GM23248 (cell line): ENCODE results near the gene KCNAB1. TPM values are rescaled to one million over a fixed set of nuclear protein-coding genes. Genes with fewer than 3 reads are reported as not detected.

ENCODE experiments used
- DNase-seq: peaks from one replicate; pipeline ENCODE4 v3.0.0-alpha.2; 2015
- H2AFZ ChIP-seq: fragments of 200-600 bp; sonication (generic); 2 replicates; pipeline ENCODE4 v1.6.1; 2016; ENCODE audit warnings: antibody characterized with exemption
- H3F3A ChIP-seq: fragments of 200-600 bp; sonication (generic); 2 replicates; pipeline ENCODE4 v1.6.1; 2016; ENCODE audit warnings: mild to moderate bottlenecking, antibody characterized with exemption, mixed run types; ENCODE audit not compliant: insufficient read depth
- H3K27ac ChIP-seq: fragments of 200-600 bp; sonication (generic); 2 replicates; pipeline ENCODE4 v1.5.1; 2016; ENCODE audit warnings: mild to moderate bottlenecking
- H3K27me3 ChIP-seq: fragments of 200-600 bp; sonication (generic); replicated peaks from 2 replicates; pipeline ENCODE4 v1.6.1; 2016; ENCODE audit warnings: mild to moderate bottlenecking; ENCODE audit not compliant: insufficient read depth
- H3K36me3 ChIP-seq: fragments of 200-600 bp; sonication (generic); 2 replicates; pipeline ENCODE4 v1.6.1; 2016; ENCODE audit warnings: low read depth, mild to moderate bottlenecking
- H3K4me1 ChIP-seq: fragments of 200-600 bp; sonication (generic); 2 replicates; pipeline ENCODE4 v1.6.1; 2016; ENCODE audit warnings: mild to moderate bottlenecking; ENCODE audit not compliant: insufficient read depth
- H3K4me2 ChIP-seq: fragments of 200-600 bp; sonication (generic); one replicate; pipeline ENCODE4 v1.6.1; 2016; ENCODE audit warnings: mild to moderate bottlenecking; ENCODE audit not compliant: unreplicated experiment
- H3K4me3 ChIP-seq: fragments of 200-600 bp; sonication (generic); 2 replicates; pipeline ENCODE4 v1.5.1; 2016; ENCODE audit warnings: mild to moderate bottlenecking
- H3K79me2 ChIP-seq: fragments of 200-600 bp; sonication (generic); 2 replicates; pipeline ENCODE4 v1.6.1; 2016; ENCODE audit warnings: mild to moderate bottlenecking; ENCODE audit not compliant: insufficient read depth
- H3K9ac ChIP-seq: fragments of 200-600 bp; sonication (generic); 2 replicates; pipeline ENCODE4 v1.6.1; 2016; ENCODE audit warnings: mild to moderate bottlenecking
- H3K9me2 ChIP-seq: fragments of 200-600 bp; sonication (generic); 2 replicates; pipeline ENCODE4 v1.6.1; 2016; ENCODE audit warnings: mixed run types, mild to moderate bottlenecking, moderate library complexity; ENCODE audit not compliant: insufficient read depth
- H3K9me3 ChIP-seq: fragments of 200-600 bp; sonication (generic); one replicate; pipeline ENCODE4 v1.6.1; 2017; ENCODE audit warnings: low read depth
- H4K20me1 ChIP-seq: fragments of 200-600 bp; sonication (generic); 2 replicates; pipeline ENCODE4 v1.6.0; 2016; ENCODE audit not compliant: insufficient read depth
- EZH2 ChIP-seq: fragments of 200-600 bp; sonication (generic); IDR thresholded peaks from 2 replicates; pipeline ENCODE4 v1.6.1; 2018; ENCODE audit warnings: antibody characterized with exemption, mild to moderate bottlenecking; ENCODE audit not compliant: insufficient read depth, poor library complexity, severe bottlenecking
- EZH2phosphoT487 ChIP-seq: fragments of 200-600 bp; sonication (generic); IDR thresholded peaks from 2 replicates; pipeline ENCODE4 v1.6.1; 2018; ENCODE audit warnings: antibody characterized with exemption, moderate library complexity, mild to moderate bottlenecking, low read depth; ENCODE audit not compliant: insufficient read depth
- WGBS, 2 experiments: methylation state at CpG; one replicate each; pipeline ENCODE4 v1.1.6; 2015 to 2017; ENCODE audit warnings: low lambda C conversion rate in 2 of 2, low coverage in 1 of 2; ENCODE audit errors: missing lambda C conversion rate in 2 of 2; 5-methylcytosine and 5-hydroxymethylcytosine counted together
- in situ Hi-C: fragments of 300-500 bp; cut with MboI; formaldehyde crosslinking; loops from 2 replicates; pipeline ENCODE4 v1.15.0; 2020
- polyA plus RNA-seq: library from polyadenylated mRNA; unstranded; fragments of >200 nt; fragmentation: Nextera tagmentation; extraction: Ambion mirVana; gene quantifications from 2 replicates; pipeline ENCODE4 v1.2.1, GENCODE V29; 2016
- total RNA-seq: library from RNA; depleted of rRNA; stranded (reverse); fragments of >200 nt; shearing (Covaris generic); gene quantifications from 2 replicates; pipeline ENCODE4 v1.2.3, GENCODE V29; 2014

Gene KCNAB1
- total and polyA plus RNA-seq, 2 experiments from 2014 or later = 1.1 TPM; not detected in 1

DNA sequence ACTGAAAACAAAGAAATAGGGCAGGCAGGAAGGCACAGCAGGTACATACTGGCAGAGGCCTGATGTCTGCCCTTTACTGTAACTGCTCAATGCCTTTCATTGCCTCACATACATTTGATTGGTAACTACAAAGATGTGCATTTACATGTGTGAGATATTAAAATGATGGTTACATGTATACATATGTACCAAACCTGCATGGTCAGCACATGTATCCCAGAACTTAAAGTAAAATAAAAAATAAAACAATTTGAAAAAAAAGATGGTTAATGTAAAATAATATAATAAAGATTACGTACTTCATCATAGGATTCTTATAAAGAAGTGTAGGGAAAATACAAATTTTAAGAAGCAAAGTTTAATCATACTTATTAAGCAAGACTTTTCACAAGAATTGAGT, 419.4 kb downstream of the KCNAB1 start:
- Histone ChIP-seq H3K4me1 (peaks cover 38% of the 10 kb centered on the region), H3K36me3 (peaks cover 60% of the 10 kb centered on the region), H2AFZ (no peak overlapping the region), H3F3A (peaks cover 87% of the 10 kb centered on the region), H3K9me2 (no peaks in the 10 kb centered on the region), H3K27me3 (no peaks in the 10 kb centered on the region), H3K27ac (no peak overlapping the region), H4K20me1 (0 out of 2 replicates have a peak, but pooled peaks cover 3% of the 10 kb centered on the region), H3K9ac (no peak overlapping the region), H3K4me2 (no peak overlapping the region), H3K79me2 (peaks cover 33% of the 10 kb centered on the region), H3K9me3 (no peaks in the 10 kb centered on the region), H3K4me3 (no peak overlapping the region)
- WGBS, 2 experiments = 97 to 100% methylated on average over 1 of the region's 1 CpG
- DNase-seq = no peak
- in situ Hi-C loops = loop anchor here (10.0 to 25.0 kb wide), 2 partner anchors 547 to 595 kb away; no protein-coding TSS in a partner anchor
- TF ChIP-seq EZH2 (no peak), EZH2phosphoT487 (no peak)

DNA sequence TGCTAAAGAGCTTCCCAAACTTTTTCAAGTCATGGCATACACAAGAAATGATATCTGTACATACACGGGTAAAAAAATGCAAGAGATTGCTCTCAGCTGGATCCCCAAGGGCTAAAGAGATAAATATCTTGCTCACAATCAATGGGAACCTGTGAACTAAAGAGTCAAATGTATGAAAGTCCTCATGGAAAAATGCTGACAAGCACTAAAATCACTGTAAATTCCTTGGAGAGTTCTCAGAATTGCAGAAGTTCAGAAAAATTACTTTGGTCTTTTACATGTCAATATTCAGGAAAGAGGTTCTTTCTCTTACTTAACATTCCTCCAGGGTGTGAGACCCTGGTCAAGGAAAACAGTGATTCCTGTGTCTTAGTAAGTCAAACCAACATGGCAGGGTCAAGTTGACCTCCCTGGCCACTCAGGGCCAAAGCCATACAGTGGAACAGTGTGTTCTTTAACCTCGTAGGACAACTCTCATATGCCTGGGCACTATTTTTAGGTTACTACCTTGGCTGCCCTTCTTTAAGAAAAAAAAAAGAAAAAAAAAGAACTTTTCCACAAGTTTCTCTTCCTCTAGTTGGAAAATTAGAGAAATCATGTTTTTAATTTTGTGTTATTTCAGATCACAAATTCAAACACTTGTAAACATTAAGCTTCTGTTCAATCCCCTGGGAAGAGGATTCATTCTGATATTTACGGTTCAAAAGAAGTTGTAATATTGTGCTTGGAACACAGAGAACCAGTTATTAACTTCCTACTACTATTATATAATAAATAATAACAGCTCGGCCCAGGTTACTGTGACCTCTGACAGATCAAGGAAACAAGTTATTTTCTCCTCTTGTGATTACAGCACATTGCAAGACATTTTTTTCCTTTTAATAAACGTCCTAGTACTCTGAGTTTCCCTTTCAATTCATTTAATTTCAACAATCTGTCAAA, 422.0 kb downstream of the KCNAB1 start:
- in situ Hi-C loops = loop anchor here (10.0 to 25.0 kb wide), 2 partner anchors 545 to 592 kb away; no protein-coding TSS in a partner anchor
- Histone ChIP-seq H3K36me3 (peaks cover 86% of the 10 kb centered on the region), H3K79me2 (peaks cover 58% of the 10 kb centered on the region), H3K4me2 (no peak overlapping the region), H2AFZ (no peak overlapping the region), H4K20me1 (0 out of 2 replicates have a peak, but pooled peaks cover 3% of the 10 kb centered on the region), H3K9me3 (no peaks in the 10 kb centered on the region), H3K4me3 (no peak overlapping the region), H3K4me1 (peaks cover 30% of the 10 kb centered on the region), H3K9me2 (no peaks in the 10 kb centered on the region), H3F3A (peaks cover 91% of the 10 kb centered on the region), H3K9ac (no peak overlapping the region), H3K27ac (peak overlapping the region; percentile 29), H3K27me3 (no peaks in the 10 kb centered on the region)
- DNase-seq = no peak
- 39 to 40% methylated on average over 5 of the region's 5 CpGs for WGBS, 2 experiments
- TF ChIP-seq EZH2 = no peak
- no peak for TF ChIP-seq EZH2phosphoT487

- Histone ChIP-seq H3K79me2 (peaks cover 66% of the 10 kb centered on the region), H3K9me2 (no peaks in the 10 kb centered on the region), H3K9ac (no peak overlapping the region), H3K4me2 (no peak overlapping the region), H3F3A (peaks cover 90% of the 10 kb centered on the region), H3K4me3 (no peak overlapping the region), H3K27me3 (no peaks in the 10 kb centered on the region), H3K36me3 (peaks cover 90% of the 10 kb centered on the region), H4K20me1 (0 out of 2 replicates have a peak, but pooled peaks cover 3% of the 10 kb centered on the region), H2AFZ (no peak overlapping the region), H3K27ac (peak overlapping the region; percentile 29), H3K9me3 (no peaks in the 10 kb centered on the region), H3K4me1 (peaks cover 36% of the 10 kb centered on the region)
- 91 to 96% methylated on average over 2 of the region's 2 CpGs for WGBS, 2 experiments
- no peak for TF ChIP-seq EZH2phosphoT487
- TF ChIP-seq EZH2 = no peak
- in situ Hi-C loops = loop anchor here (10.0 to 25.0 kb wide), 2 partner anchors 544 to 592 kb away; no protein-coding TSS in a partner anchor
- DNase-seq = no peak
Observed at GRCh38 chr3:156543043-156543555, 422.7 kb downstream of the KCNAB1 start.

GRCh38 chr3:156547637-156548036, 427.3 kb downstream of the KCNAB1 start:
- H3K9ac ChIP-seq = peak overlapping the region; percentile 99; the same call in 1 of the 2 replicates
- peak overlapping the region; percentile 38 for H3K4me2 ChIP-seq
- DNase-seq = no peak

More at GRCh38 chr3:156547637-156548036, 427.3 kb downstream of the KCNAB1 start:
- Histone ChIP-seq H3K79me2 (peaks cover 100% of the 10 kb centered on the region), H3K27me3 (no peaks in the 10 kb centered on the region), H3K27ac (peak overlapping the region; percentile 98), H3F3A (peaks cover 97% of the 10 kb centered on the region), H3K4me3 (no peak overlapping the region), H3K4me1 (peaks cover 79% of the 10 kb centered on the region), H3K9me2 (no peaks in the 10 kb centered on the region), H3K36me3 (peaks cover 88% of the 10 kb centered on the region), H4K20me1 (no peaks in the 10 kb centered on the region), H3K9me3 (no peaks in the 10 kb centered on the region), H2AFZ (no peak overlapping the region)
- TF ChIP-seq EZH2phosphoT487 (no peak), EZH2 (no peak)
- 63 to 71% methylated on average over 2 of the region's 2 CpGs for WGBS, 2 experiments
- in situ Hi-C loops = loop anchor here (10.0 to 25.0 kb wide), 2 partner anchors 540 to 587 kb away; no protein-coding TSS in a partner anchor
